ENCODE data around the gene FCRLB.

FCRLB gene

GRCh38 chr1:161771161-161771560, 49.8 kb downstream of the FCRLB start:
- Histone ChIP-seq H3K4me1 (ENCODE audit: control insufficient read depth, insufficient read depth, low read length) (no peaks in the 10 kb centered on the region), H3K27ac (ENCODE audit: extremely low read depth, low read depth, low read length) (no peak overlapping the region), H3K9me3 (ENCODE audit: control insufficient read depth, insufficient read depth, low read depth, low read length) (no peaks in the 10 kb centered on the region), H3K4me3 (ENCODE audit: low read depth, low read length) (no peak overlapping the region), H3K36me3 (ENCODE audit: control insufficient read depth in 2 of 2, insufficient read depth in 1 of 2, low read length in 2 of 2) (no peaks in the 10 kb centered on the region; a peak in 1 of 3 replicates)
- ChIA-PET CTCF (interaction anchor here (0.6 to 1.9 kb wide), 2 partner anchors 21 to 263 kb away, joined by 4 to 8 read pairs; no protein-coding TSS in a partner anchor), POLR2A (no interaction called here)
- TF ChIP-seq ZNF571 (tag by site-specific recombination; IDR thresholded peaks at IDR 0.05) (no peak), ZNF768 (tag by site-specific recombination; IDR thresholded peaks at IDR 0.05) (no peak), ZNF366 (tag by site-specific recombination; conservative IDR thresholded peaks at IDR 0.05) (peak; percentile 30; the same call in 1 of the 2 replicates), ZNF324 (tag by site-specific recombination; IDR thresholded peaks at IDR 0.05) (no peak), ZNF658 (tag by site-specific recombination; IDR thresholded peaks at IDR 0.05) (no peak), GLI2 (tag by site-specific recombination; IDR thresholded peaks at IDR 0.05; ENCODE audit: borderline replicate concordance, low read depth) (no peak), ZNF626 (tag by site-specific recombination; IDR thresholded peaks at IDR 0.05) (no peak), HOXA7 (CRISPR knock-in tag; IDR thresholded peaks at IDR 0.05; ENCODE audit: borderline replicate concordance) (no peak), PRDM1 (tag by site-specific recombination; IDR thresholded peaks at IDR 0.05) (0 out of 2 replicates have a peak, but pooled peaks have one; percentile 57)
- TF ChIP-seq, protein P1, sequence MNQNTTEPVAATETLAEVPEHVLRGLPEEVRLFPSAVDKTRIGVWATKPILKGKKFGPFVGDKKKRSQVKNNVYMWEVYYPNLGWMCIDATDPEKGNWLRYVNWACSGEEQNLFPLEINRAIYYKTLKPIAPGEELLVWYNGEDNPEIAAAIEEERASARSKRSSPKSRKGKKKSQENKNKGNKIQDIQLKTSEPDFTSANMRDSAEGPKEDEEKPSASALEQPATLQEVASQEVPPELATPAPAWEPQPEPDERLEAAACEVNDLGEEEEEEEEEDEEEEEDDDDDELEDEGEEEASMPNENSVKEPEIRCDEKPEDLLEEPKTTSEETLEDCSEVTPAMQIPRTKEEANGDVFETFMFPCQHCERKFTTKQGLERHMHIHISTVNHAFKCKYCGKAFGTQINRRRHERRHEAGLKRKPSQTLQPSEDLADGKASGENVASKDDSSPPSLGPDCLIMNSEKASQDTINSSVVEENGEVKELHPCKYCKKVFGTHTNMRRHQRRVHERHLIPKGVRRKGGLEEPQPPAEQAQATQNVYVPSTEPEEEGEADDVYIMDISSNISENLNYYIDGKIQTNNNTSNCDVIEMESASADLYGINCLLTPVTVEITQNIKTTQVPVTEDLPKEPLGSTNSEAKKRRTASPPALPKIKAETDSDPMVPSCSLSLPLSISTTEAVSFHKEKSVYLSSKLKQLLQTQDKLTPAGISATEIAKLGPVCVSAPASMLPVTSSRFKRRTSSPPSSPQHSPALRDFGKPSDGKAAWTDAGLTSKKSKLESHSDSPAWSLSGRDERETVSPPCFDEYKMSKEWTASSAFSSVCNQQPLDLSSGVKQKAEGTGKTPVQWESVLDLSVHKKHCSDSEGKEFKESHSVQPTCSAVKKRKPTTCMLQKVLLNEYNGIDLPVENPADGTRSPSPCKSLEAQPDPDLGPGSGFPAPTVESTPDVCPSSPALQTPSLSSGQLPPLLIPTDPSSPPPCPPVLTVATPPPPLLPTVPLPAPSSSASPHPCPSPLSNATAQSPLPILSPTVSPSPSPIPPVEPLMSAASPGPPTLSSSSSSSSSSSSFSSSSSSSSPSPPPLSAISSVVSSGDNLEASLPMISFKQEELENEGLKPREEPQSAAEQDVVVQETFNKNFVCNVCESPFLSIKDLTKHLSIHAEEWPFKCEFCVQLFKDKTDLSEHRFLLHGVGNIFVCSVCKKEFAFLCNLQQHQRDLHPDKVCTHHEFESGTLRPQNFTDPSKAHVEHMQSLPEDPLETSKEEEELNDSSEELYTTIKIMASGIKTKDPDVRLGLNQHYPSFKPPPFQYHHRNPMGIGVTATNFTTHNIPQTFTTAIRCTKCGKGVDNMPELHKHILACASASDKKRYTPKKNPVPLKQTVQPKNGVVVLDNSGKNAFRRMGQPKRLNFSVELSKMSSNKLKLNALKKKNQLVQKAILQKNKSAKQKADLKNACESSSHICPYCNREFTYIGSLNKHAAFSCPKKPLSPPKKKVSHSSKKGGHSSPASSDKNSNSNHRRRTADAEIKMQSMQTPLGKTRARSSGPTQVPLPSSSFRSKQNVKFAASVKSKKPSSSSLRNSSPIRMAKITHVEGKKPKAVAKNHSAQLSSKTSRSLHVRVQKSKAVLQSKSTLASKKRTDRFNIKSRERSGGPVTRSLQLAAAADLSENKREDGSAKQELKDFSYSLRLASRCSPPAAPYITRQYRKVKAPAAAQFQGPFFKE (tag by site-specific recombination; IDR thresholded peaks at IDR 0.05; ENCODE audit: borderline replicate concordance): no peak

GRCh38 chr1:161771973-161772372, 50.6 kb downstream of the FCRLB start:
- Histone ChIP-seq H3K9me3 (ENCODE audit: control insufficient read depth, insufficient read depth, low read depth, low read length) (no peaks in the 10 kb centered on the region), H3K4me3 (ENCODE audit: low read depth, low read length) (no peak overlapping the region), H3K27ac (ENCODE audit: extremely low read depth, low read depth, low read length) (no peak overlapping the region), H3K4me1 (ENCODE audit: control insufficient read depth, insufficient read depth, low read length) (no peaks in the 10 kb centered on the region), H3K36me3 (ENCODE audit: control insufficient read depth in 2 of 2, insufficient read depth in 1 of 2, low read length in 2 of 2) (no peaks in the 10 kb centered on the region; a peak in 1 of 3 replicates)
- POLR2A ChIA-PET: no interaction called here
- TF ChIP-seq ZNF138 (tag by site-specific recombination; IDR thresholded peaks at IDR 0.05; ENCODE audit: borderline replicate concordance) (no peak), PRDM1 (tag by site-specific recombination; IDR thresholded peaks at IDR 0.05) (peak; percentile 46; the same call in 1 of the 2 replicates)
- TF ChIP-seq, protein P2, sequence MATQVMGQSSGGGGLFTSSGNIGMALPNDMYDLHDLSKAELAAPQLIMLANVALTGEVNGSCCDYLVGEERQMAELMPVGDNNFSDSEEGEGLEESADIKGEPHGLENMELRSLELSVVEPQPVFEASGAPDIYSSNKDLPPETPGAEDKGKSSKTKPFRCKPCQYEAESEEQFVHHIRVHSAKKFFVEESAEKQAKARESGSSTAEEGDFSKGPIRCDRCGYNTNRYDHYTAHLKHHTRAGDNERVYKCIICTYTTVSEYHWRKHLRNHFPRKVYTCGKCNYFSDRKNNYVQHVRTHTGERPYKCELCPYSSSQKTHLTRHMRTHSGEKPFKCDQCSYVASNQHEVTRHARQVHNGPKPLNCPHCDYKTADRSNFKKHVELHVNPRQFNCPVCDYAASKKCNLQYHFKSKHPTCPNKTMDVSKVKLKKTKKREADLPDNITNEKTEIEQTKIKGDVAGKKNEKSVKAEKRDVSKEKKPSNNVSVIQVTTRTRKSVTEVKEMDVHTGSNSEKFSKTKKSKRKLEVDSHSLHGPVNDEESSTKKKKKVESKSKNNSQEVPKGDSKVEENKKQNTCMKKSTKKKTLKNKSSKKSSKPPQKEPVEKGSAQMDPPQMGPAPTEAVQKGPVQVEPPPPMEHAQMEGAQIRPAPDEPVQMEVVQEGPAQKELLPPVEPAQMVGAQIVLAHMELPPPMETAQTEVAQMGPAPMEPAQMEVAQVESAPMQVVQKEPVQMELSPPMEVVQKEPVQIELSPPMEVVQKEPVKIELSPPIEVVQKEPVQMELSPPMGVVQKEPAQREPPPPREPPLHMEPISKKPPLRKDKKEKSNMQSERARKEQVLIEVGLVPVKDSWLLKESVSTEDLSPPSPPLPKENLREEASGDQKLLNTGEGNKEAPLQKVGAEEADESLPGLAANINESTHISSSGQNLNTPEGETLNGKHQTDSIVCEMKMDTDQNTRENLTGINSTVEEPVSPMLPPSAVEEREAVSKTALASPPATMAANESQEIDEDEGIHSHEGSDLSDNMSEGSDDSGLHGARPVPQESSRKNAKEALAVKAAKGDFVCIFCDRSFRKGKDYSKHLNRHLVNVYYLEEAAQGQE (tag by site-specific recombination; IDR thresholded peaks at IDR 0.05): peak; percentile 77
- TF ChIP-seq, protein P3, sequence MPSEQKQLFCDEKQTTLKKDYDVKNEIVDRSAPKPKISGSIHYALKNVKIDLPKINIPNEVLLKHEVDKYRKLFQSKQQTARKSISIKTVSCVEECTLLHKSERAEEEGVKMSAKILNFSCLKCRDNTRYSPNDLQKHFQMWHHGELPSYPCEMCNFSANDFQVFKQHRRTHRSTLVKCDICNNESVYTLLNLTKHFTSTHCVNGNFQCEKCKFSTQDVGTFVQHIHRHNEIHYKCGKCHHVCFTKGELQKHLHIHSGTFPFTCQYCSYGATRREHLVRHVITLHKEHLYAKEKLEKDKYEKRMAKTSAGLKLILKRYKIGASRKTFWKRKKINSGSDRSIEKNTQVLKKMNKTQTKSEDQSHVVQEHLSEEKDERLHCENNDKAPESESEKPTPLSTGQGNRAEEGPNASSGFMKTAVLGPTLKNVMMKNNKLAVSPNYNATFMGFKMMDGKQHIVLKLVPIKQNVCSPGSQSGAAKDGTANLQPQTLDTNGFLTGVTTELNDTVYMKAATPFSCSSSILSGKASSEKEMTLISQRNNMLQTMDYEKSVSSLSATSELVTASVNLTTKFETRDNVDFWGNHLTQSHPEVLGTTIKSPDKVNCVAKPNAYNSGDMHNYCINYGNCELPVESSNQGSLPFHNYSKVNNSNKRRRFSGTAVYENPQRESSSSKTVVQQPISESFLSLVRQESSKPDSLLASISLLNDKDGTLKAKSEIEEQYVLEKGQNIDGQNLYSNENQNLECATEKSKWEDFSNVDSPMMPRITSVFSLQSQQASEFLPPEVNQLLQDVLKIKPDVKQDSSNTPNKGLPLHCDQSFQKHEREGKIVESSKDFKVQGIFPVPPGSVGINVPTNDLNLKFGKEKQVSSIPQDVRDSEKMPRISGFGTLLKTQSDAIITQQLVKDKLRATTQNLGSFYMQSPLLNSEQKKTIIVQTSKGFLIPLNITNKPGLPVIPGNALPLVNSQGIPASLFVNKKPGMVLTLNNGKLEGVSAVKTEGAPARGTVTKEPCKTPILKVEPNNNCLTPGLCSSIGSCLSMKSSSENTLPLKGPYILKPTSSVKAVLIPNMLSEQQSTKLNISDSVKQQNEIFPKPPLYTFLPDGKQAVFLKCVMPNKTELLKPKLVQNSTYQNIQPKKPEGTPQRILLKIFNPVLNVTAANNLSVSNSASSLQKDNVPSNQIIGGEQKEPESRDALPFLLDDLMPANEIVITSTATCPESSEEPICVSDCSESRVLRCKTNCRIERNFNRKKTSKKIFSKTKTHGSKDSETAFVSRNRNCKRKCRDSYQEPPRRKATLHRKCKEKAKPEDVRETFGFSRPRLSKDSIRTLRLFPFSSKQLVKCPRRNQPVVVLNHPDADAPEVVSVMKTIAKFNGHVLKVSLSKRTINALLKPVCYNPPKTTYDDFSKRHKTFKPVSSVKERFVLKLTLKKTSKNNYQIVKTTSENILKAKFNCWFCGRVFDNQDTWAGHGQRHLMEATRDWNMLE (tag by site-specific recombination; conservative IDR thresholded peaks at IDR 0.05; ENCODE audit: low read depth): no peak
- CTCF ChIA-PET: interaction anchor here (1.9 kb wide), 1 partner anchor 20 kb away, joined by 8 read pairs; no protein-coding TSS in a partner anchor

Measured in HEK293 (cell line).